ENCODE data around the gene PCDHB11. TPM values are rescaled to one million over a fixed set of nuclear protein-coding genes. Genes with fewer than 3 reads are reported as not detected.
A peak's percentile ranks its signal among the peaks of the same experiment; 100 is the strongest.
"Not testable (repeated sequence)": the region's sequence is repeated elsewhere in the genome, so short reads cannot be mapped to it uniquely, and the experiment has no call there.

PCDHB11 gene
- polyA plus RNA-seq, 3 donors: not detected

DNA sequence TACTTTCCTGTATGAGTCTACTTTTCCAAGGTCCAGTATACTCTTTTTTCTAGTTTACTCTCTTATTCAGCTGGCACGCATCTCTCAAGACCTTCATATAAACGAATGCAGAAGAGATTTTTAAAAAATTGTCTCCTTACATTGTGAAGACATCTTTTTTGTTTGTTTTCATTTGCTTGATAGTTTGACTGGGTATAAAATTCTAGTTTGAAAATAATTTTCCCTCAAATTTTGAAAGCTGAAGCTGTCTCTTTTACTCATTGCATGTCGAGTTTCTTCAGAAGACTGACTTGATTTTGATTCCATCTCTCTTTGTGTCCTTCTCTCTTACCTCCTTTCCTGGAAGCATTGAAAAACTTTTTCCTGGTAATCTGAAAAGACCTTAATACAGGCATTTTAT lies 3.1 kb upstream of the PCDHB11 start:
- TF ChIP-seq, protein P1, sequence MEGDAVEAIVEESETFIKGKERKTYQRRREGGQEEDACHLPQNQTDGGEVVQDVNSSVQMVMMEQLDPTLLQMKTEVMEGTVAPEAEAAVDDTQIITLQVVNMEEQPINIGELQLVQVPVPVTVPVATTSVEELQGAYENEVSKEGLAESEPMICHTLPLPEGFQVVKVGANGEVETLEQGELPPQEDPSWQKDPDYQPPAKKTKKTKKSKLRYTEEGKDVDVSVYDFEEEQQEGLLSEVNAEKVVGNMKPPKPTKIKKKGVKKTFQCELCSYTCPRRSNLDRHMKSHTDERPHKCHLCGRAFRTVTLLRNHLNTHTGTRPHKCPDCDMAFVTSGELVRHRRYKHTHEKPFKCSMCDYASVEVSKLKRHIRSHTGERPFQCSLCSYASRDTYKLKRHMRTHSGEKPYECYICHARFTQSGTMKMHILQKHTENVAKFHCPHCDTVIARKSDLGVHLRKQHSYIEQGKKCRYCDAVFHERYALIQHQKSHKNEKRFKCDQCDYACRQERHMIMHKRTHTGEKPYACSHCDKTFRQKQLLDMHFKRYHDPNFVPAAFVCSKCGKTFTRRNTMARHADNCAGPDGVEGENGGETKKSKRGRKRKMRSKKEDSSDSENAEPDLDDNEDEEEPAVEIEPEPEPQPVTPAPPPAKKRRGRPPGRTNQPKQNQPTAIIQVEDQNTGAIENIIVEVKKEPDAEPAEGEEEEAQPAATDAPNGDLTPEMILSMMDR (IDR thresholded peaks at IDR 0.05): no peak
- WGBS (ENCODE audit: insufficient coverage): no CpG with 5 or more reads among the region's 3 CpGs
- H3K4me1 Mint-ChIP-seq: no peaks in the 10 kb centered on the region
- Histone ChIP-seq H3K79me2 (ENCODE audit: insufficient read depth, low read length) (no peaks in the 10 kb centered on the region), H3K9ac (ENCODE audit: insufficient read depth, low read length, poor library complexity, severe bottlenecking) (no peak overlapping the region), H3K36me3 (replicated peaks in 1 of 2; ENCODE audit: control insufficient read depth in 1 of 2, insufficient read depth in 2 of 2, low read length in 2 of 2) (no peaks in the 10 kb centered on the region), H3K27ac (ENCODE audit: low read depth in 1 of 2, low read length in 2 of 2) (no peak overlapping the region), H4K20me1 (ENCODE audit: insufficient read depth, low read length) (no peaks in the 10 kb centered on the region), H3K9me3 (replicated peaks in 1 of 2; ENCODE audit: control insufficient read depth in 1 of 2, insufficient read depth in 1 of 2, low read length in 2 of 2) (peaks cover 23 to 49% of the 10 kb centered on the region in 2 donors), H3K4me1 (ENCODE audit: control insufficient read depth in 1 of 2, insufficient read depth in 2 of 2, low read length in 2 of 2) (no peaks in the 10 kb centered on the region), H3K4me2 (replicated peaks; ENCODE audit: extremely low read depth, low read length, poor library complexity, severe bottlenecking) (no peak overlapping the region), H3K27me3 (ENCODE audit: control insufficient read depth in 2 of 2, insufficient read depth in 2 of 2, low read length in 2 of 2) (peaks cover 0 to 21% of the 10 kb centered on the region in 2 donors), H3K4me3 (replicated peaks in 1 of 3; ENCODE audit: low read depth in 2 of 3, low read length in 3 of 3) (no peak overlapping the region), H2AFZ (ENCODE audit: insufficient read depth, low read depth, low read length, poor library complexity, severe bottlenecking) (no peak overlapping the region)
- no peak for DNase-seq
- H3K4me3 Mint-ChIP-seq: no peak overlapping the region
- no peaks in the 10 kb centered on the region for H3K36me3 Mint-ChIP-seq
- no peak overlapping the region for H3K27ac Mint-ChIP-seq
- intact Hi-C loops (cut with micrococcal nuclease): no loop called here
- peaks cover 10 to 59% (median 46%) of the 10 kb centered on the region in 7 donors for H3K9me3 Mint-ChIP-seq
- H3K27me3 Mint-ChIP-seq (ENCODE audit: low read depth in 3 of 3): peaks cover 2 to 22% (median 21%) of the 10 kb centered on the region in 3 donors

DNA sequence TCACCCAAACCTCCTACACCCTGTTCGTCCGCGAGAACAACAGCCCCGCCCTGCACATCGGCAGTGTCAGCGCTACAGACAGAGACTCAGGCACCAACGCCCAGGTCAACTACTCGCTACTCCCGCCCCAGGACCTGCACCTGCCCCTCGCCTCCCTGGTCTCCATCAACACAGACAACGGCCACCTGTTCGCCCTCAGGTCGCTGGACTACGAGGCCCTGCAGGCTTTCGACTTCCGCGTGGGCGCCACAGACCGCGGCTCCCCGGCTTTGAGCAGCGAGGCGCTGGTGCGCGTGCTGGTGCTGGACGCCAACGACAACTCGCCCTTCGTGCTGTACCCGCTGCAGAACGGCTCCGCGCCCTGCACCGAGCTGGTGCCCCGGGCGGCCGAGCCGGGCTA lies 1.7 kb downstream of the PCDHB11 start:
- peaks cover 19 to 54% (median 41%) of the 10 kb centered on the region in 7 donors for H3K9me3 Mint-ChIP-seq
- DNase-seq, H3K4me1 Mint-ChIP-seq: not testable (repeated sequence)

DNA sequence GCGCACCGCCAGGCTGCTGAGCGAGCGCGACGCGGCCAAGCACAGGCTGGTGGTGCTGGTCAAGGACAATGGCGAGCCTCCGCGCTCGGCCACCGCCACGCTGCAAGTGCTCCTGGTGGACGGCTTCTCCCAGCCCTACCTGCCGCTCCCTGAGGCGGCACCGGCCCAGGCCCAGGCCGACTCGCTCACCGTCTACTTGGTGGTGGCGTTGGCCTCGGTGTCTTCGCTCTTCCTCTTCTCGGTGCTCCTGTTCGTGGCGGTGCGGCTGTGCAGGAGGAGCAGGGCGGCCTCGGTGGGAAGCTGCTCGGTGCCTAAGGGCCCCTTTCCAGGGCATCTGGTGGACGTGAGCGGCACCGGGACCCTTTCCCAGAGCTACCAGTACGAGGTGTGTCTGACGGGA lies 2.2 kb downstream of the PCDHB11 start:
- H2AFZ ChIP-seq (ENCODE audit: insufficient read depth, low read depth, low read length, poor library complexity, severe bottlenecking); H3K27me3 ChIP-seq (ENCODE audit: control insufficient read depth in 2 of 2, insufficient read depth in 2 of 2, low read length in 2 of 2); DNase-seq; H3K4me1 Mint-ChIP-seq; H4K20me1 ChIP-seq (ENCODE audit: insufficient read depth, low read length); H3K36me3 Mint-ChIP-seq; H3K27ac Mint-ChIP-seq; H3K4me3 Mint-ChIP-seq; H3K4me1 ChIP-seq (ENCODE audit: control insufficient read depth in 1 of 2, insufficient read depth in 2 of 2, low read length in 2 of 2); H3K79me2 ChIP-seq (ENCODE audit: insufficient read depth, low read length); H3K9ac ChIP-seq (ENCODE audit: insufficient read depth, low read length, poor library complexity, severe bottlenecking); intact Hi-C loops (cut with micrococcal nuclease); H3K4me3 ChIP-seq (replicated peaks in 1 of 3; ENCODE audit: low read depth in 2 of 3, low read length in 3 of 3); H3K36me3 ChIP-seq (replicated peaks in 1 of 2; ENCODE audit: control insufficient read depth in 1 of 2, insufficient read depth in 2 of 2, low read length in 2 of 2); H3K4me2 ChIP-seq (replicated peaks; ENCODE audit: extremely low read depth, low read length, poor library complexity, severe bottlenecking); H3K27ac ChIP-seq (ENCODE audit: low read depth in 1 of 2, low read length in 2 of 2): not testable (repeated sequence)
- Mint-ChIP-seq H3K9me3 (peaks cover 19 to 49% (median 38%) of the 10 kb centered on the region in 7 donors), H3K27me3 (ENCODE audit: low read depth in 3 of 3) (peaks cover 12 to 22% (median 22%) of the 10 kb centered on the region in 3 donors)
- 40% methylated on average over 30 of the region's 35 CpGs for WGBS (ENCODE audit: insufficient coverage)
- peaks cover 33 to 41% of the 10 kb centered on the region in 2 donors for H3K9me3 ChIP-seq (replicated peaks in 1 of 2; ENCODE audit: control insufficient read depth in 1 of 2, insufficient read depth in 1 of 2, low read length in 2 of 2)

More for the DNA sequence above, 1.7 kb downstream of the PCDHB11 start:
- H3K36me3 ChIP-seq (replicated peaks in 1 of 2; ENCODE audit: control insufficient read depth in 1 of 2, insufficient read depth in 2 of 2, low read length in 2 of 2); H3K27ac Mint-ChIP-seq; H3K79me2 ChIP-seq (ENCODE audit: insufficient read depth, low read length); H3K27me3 ChIP-seq (ENCODE audit: control insufficient read depth in 2 of 2, insufficient read depth in 2 of 2, low read length in 2 of 2); H3K4me2 ChIP-seq (replicated peaks; ENCODE audit: extremely low read depth, low read length, poor library complexity, severe bottlenecking); H3K36me3 Mint-ChIP-seq; H3K27ac ChIP-seq (ENCODE audit: low read depth in 1 of 2, low read length in 2 of 2); H4K20me1 ChIP-seq (ENCODE audit: insufficient read depth, low read length); H3K4me1 ChIP-seq (ENCODE audit: control insufficient read depth in 1 of 2, insufficient read depth in 2 of 2, low read length in 2 of 2); H3K4me3 ChIP-seq (replicated peaks in 1 of 3; ENCODE audit: low read depth in 2 of 3, low read length in 3 of 3); H2AFZ ChIP-seq (ENCODE audit: insufficient read depth, low read depth, low read length, poor library complexity, severe bottlenecking); H3K9ac ChIP-seq (ENCODE audit: insufficient read depth, low read length, poor library complexity, severe bottlenecking); intact Hi-C loops (cut with micrococcal nuclease): not testable (repeated sequence)
- Mint-ChIP-seq H3K4me3 (peak overlapping the region in 1 of 2 donors; percentile 13), H3K27me3 (ENCODE audit: low read depth in 3 of 3) (peaks cover 12 to 22% (median 20%) of the 10 kb centered on the region in 3 donors)
- H3K9me3 ChIP-seq (replicated peaks in 1 of 2; ENCODE audit: control insufficient read depth in 1 of 2, insufficient read depth in 1 of 2, low read length in 2 of 2): peaks cover 33 to 47% of the 10 kb centered on the region in 2 donors
- whole genome bisulfite sequencing (ENCODE audit: insufficient coverage): 26% methylated on average over 9 of the region's 38 CpGs
